Measurements from ENCODE around the gene RHOXF2. TPM values are rescaled to one million over a fixed set of nuclear protein-coding genes. Genes with fewer than 3 reads are reported as not detected.
"Not testable (repeated sequence)": the region's sequence is repeated elsewhere in the genome, so short reads cannot be mapped to it uniquely, and the experiment has no call there.

RHOXF2 gene
- not detected for total RNA-seq (ENCODE audit: unreplicated experiment)
- long read RNA-seq, result 0 reads

DNA sequence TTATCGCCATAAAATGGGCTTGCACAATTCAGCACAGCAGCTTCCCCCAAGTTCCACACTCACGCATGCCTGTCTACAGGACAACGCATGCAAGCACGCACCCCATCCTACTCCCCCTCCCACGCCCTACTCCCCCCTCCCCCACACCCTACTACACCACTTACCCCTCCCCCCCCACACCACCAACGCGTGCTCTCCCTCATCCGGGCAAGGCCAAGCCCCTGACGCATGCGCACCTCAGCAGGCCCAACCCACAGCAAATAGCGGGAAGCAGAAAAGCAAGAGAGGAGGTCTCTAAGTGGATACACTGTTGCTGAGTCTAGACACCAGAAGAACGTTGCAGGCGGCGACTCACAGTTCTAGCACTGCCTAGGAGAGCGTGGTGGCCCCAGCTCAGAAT is at the start of gene RHOXF2:
Gene RHOXF2 (plus strand): TSS at position 301 of the 400 bp plus-strand sequence. CDS start 138 bp downstream, outside the sequence.
- H3K36me3 Mint-ChIP-seq (ENCODE audit: low read depth, unreplicated experiment); H3K4me3 Mint-ChIP-seq (ENCODE audit: unreplicated experiment); H3K27me3 Mint-ChIP-seq (ENCODE audit: unreplicated experiment); H3K4me1 Mint-ChIP-seq (ENCODE audit: unreplicated experiment); DNase-seq (ENCODE audit: low spot score); H3K27ac Mint-ChIP-seq (ENCODE audit: unreplicated experiment); H3K9me3 Mint-ChIP-seq (ENCODE audit: unreplicated experiment): not testable (repeated sequence)

GRCh38 chrX:120109378-120109777 is 49.0 kb upstream of the RHOXF2 start:
- Mint-ChIP-seq H3K36me3 (ENCODE audit: low read depth, unreplicated experiment) (no peaks in the 10 kb centered on the region), H3K9me3 (ENCODE audit: unreplicated experiment) (no peaks in the 10 kb centered on the region), H3K27me3 (ENCODE audit: unreplicated experiment) (no peaks in the 10 kb centered on the region), H3K4me1 (ENCODE audit: unreplicated experiment) (no peaks in the 10 kb centered on the region), H3K4me3 (ENCODE audit: unreplicated experiment) (no peak overlapping the region), H3K27ac (ENCODE audit: unreplicated experiment) (no peak overlapping the region)
- no peak for DNase-seq (ENCODE audit: low spot score)
- TF ChIP-seq, protein P1, sequence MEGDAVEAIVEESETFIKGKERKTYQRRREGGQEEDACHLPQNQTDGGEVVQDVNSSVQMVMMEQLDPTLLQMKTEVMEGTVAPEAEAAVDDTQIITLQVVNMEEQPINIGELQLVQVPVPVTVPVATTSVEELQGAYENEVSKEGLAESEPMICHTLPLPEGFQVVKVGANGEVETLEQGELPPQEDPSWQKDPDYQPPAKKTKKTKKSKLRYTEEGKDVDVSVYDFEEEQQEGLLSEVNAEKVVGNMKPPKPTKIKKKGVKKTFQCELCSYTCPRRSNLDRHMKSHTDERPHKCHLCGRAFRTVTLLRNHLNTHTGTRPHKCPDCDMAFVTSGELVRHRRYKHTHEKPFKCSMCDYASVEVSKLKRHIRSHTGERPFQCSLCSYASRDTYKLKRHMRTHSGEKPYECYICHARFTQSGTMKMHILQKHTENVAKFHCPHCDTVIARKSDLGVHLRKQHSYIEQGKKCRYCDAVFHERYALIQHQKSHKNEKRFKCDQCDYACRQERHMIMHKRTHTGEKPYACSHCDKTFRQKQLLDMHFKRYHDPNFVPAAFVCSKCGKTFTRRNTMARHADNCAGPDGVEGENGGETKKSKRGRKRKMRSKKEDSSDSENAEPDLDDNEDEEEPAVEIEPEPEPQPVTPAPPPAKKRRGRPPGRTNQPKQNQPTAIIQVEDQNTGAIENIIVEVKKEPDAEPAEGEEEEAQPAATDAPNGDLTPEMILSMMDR (IDR thresholded peaks at IDR 0.05; ENCODE audit: unreplicated experiment), result no peak

GRCh38 chrX:120111611-120112010 is 46.8 kb upstream of the RHOXF2 start:
- H3K27ac Mint-ChIP-seq (ENCODE audit: unreplicated experiment), result no peak overlapping the region
- TF ChIP-seq, protein P1 (IDR thresholded peaks at IDR 0.05; ENCODE audit: unreplicated experiment), result no peak
- DNase-seq (ENCODE audit: low spot score), result no peak
- no peaks in the 10 kb centered on the region for H3K4me1 Mint-ChIP-seq (ENCODE audit: unreplicated experiment)
- no peak overlapping the region for H3K4me3 Mint-ChIP-seq (ENCODE audit: unreplicated experiment)
- H3K9me3 Mint-ChIP-seq (ENCODE audit: unreplicated experiment), result no peaks in the 10 kb centered on the region
- no peaks in the 10 kb centered on the region for H3K27me3 Mint-ChIP-seq (ENCODE audit: unreplicated experiment)
- no peaks in the 10 kb centered on the region for H3K36me3 Mint-ChIP-seq (ENCODE audit: low read depth, unreplicated experiment)

DNA sequence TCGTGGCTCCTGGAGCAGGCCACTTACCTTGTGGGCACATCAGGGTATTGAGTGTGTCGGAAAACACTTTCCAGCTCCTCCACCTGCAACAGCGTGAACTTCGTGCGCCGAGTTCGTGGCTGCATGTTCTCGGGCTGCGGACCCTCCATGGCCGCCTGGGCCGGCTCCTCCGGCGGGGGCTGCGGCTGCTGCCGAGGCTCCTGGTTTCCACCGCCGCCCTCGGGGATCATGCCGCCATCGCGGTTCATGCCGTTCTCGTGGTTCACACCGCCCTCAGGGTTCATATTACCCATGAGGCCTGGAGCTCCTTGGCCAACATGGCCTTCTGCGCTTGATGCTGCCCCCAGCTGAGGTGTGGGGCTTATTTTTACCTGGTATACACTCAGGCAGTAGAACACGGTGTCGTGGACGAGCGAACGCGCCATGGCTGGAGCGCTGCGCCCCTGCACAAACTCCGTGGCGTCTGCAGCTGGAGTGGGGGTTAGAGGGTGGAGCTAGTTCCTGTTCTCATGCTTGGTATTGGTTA is 42.9 kb upstream of the RHOXF2 start, which contains the start of gene RHOXF1:
Gene RHOXF1 (minus strand): TSS at position 476 of the 526 bp plus-strand sequence. CDS start 51 bp downstream, at position 425.
- no peaks in the 10 kb centered on the region for H3K27me3 Mint-ChIP-seq (ENCODE audit: unreplicated experiment)
- no peaks in the 10 kb centered on the region for H3K9me3 Mint-ChIP-seq (ENCODE audit: unreplicated experiment)
- no peak for DNase-seq (ENCODE audit: low spot score)
- no peak within 1 kb of the TSS for H3K27ac Mint-ChIP-seq (ENCODE audit: unreplicated experiment)
- H3K4me3 Mint-ChIP-seq (ENCODE audit: unreplicated experiment), result no peak within 1 kb of the TSS
- no peaks in the 10 kb centered on the region for H3K4me1 Mint-ChIP-seq (ENCODE audit: unreplicated experiment)
- TF ChIP-seq, protein P1 (IDR thresholded peaks at IDR 0.05; ENCODE audit: unreplicated experiment), result no peak
- H3K36me3 Mint-ChIP-seq (ENCODE audit: low read depth, unreplicated experiment), result no peaks in the 10 kb centered on the region

GRCh38 chrX:120120223-120120622 is 38.2 kb upstream of the RHOXF2 start:
- TF ChIP-seq, protein P1 (IDR thresholded peaks at IDR 0.05; ENCODE audit: unreplicated experiment), result no peak
- no peaks in the 10 kb centered on the region for H3K27me3 Mint-ChIP-seq (ENCODE audit: unreplicated experiment)
- H3K36me3 Mint-ChIP-seq (ENCODE audit: low read depth, unreplicated experiment), result no peaks in the 10 kb centered on the region
- peaks cover 2% of the 10 kb centered on the region for H3K4me1 Mint-ChIP-seq (ENCODE audit: unreplicated experiment)
- H3K27ac Mint-ChIP-seq (ENCODE audit: unreplicated experiment), result no peak overlapping the region
- DNase-seq (ENCODE audit: low spot score), result no peak
- no peak overlapping the region for H3K4me3 Mint-ChIP-seq (ENCODE audit: unreplicated experiment)
- H3K9me3 Mint-ChIP-seq (ENCODE audit: unreplicated experiment), result no peaks in the 10 kb centered on the region
